HepG2 (cell line): ENCODE measurements around the gene PRKAR2A. TPM values are rescaled to one million over a fixed set of nuclear protein-coding genes. Genes with fewer than 3 reads are reported as not detected.

ENCODE experiments used
- CHCHD3 ChIP-seq: sonication (generic); formaldehyde crosslinking; IDR thresholded peaks from 2 replicates; pipeline ENCODE4 v1.8.0; 2022; ENCODE audit warnings: mild to moderate bottlenecking, missing genetic modification reagents, moderate library complexity
- CREBL2 ChIP-seq: sonication (generic); formaldehyde crosslinking; IDR thresholded peaks from 2 replicates; pipeline ENCODE4 v1.8.1; 2023; ENCODE audit warnings: missing genetic modification reagents, mild to moderate bottlenecking, borderline replicate concordance
- E2F1 ChIP-seq: sonication (generic); formaldehyde crosslinking; IDR thresholded peaks from 2 replicates; pipeline ENCODE4 v1.5.0; 2020; ENCODE audit warnings: missing genetic modification reagents
- ELK4 ChIP-seq: sonication (generic); formaldehyde crosslinking; IDR thresholded peaks from 2 replicates; pipeline ENCODE4 v1.9.0; 2021; ENCODE audit warnings: missing genetic modification reagents, borderline replicate concordance
- ETS1 ChIP-seq: sonication (generic); formaldehyde crosslinking; IDR thresholded peaks from 2 replicates; pipeline ENCODE4 v1.4.0; 2020; ENCODE audit warnings: missing genetic modification reagents
- HOXD1 ChIP-seq: sonication (generic); formaldehyde crosslinking; IDR thresholded peaks from 2 replicates; pipeline ENCODE4 v1.5.0; 2020; ENCODE audit warnings: missing genetic modification reagents
- JARID2 ChIP-seq: sonication (generic); formaldehyde crosslinking; IDR thresholded peaks from 2 replicates; pipeline ENCODE4 v1.8.1; 2023; ENCODE audit warnings: missing genetic modification reagents, inconsistent platforms; ENCODE audit not compliant: insufficient replicate concordance
- MEIS2 ChIP-seq: sonication (generic); formaldehyde crosslinking; IDR thresholded peaks from 2 replicates; pipeline ENCODE4 v1.9.0; 2021; ENCODE audit warnings: mild to moderate bottlenecking, missing genetic modification reagents
- MIXL1 ChIP-seq: IDR thresholded peaks from 2 replicates; pipeline ENCODE4 v1.6.1; 2016
- MTF2 ChIP-seq: sonication (generic); formaldehyde crosslinking; IDR thresholded peaks from 2 replicates; pipeline ENCODE4 v1.5.0; 2020; ENCODE audit warnings: missing genetic modification reagents, borderline replicate concordance
- PHF5A ChIP-seq: IDR thresholded peaks from one replicate; pipeline ENCODE4 v1.6.1; 2018; ENCODE audit warnings: low read depth, missing genetic modification reagents; ENCODE audit not compliant: unreplicated experiment
- SP140L ChIP-seq: sonication (generic); formaldehyde crosslinking; IDR thresholded peaks from 2 replicates; pipeline ENCODE4 v1.4.0; 2020; ENCODE audit warnings: missing genetic modification reagents, borderline replicate concordance
- TBX3 ChIP-seq: fragments of 450-650 bp; IDR thresholded peaks from 2 replicates; pipeline ENCODE4 v1.6.1; 2017; ENCODE audit warnings: antibody characterized with exemption, mild to moderate bottlenecking, inconsistent platforms, borderline replicate concordance
- ZBTB4 ChIP-seq: sonication (generic); formaldehyde crosslinking; IDR thresholded peaks from 2 replicates; pipeline ENCODE4 v1.4.0; 2020; ENCODE audit warnings: missing genetic modification reagents, mild to moderate bottlenecking, borderline replicate concordance
- ZGPAT ChIP-seq: IDR thresholded peaks from 2 replicates; pipeline ENCODE4 v1.6.1; 2016; ENCODE audit warnings: mild to moderate bottlenecking
- ZKSCAN5 ChIP-seq: sonication (generic); formaldehyde crosslinking; IDR thresholded peaks from 2 replicates; pipeline ENCODE4 v1.5.1; 2020; ENCODE audit warnings: mild to moderate bottlenecking, missing genetic modification reagents
- ZMAT3 ChIP-seq: sonication (generic); formaldehyde crosslinking; conservative IDR thresholded peaks from 2 replicates; pipeline ENCODE4 v1.7.0; 2021; ENCODE audit warnings: missing genetic modification reagents
- ZNF260 ChIP-seq: sonication (generic); formaldehyde crosslinking; IDR thresholded peaks from 2 replicates; pipeline ENCODE4 v1.4.0; 2020; ENCODE audit warnings: missing genetic modification reagents, low read depth, mild to moderate bottlenecking, borderline replicate concordance
- ZNF264 ChIP-seq: sonication (generic); formaldehyde crosslinking; IDR thresholded peaks from 2 replicates; pipeline ENCODE4 v1.4.0; 2020; ENCODE audit warnings: missing genetic modification reagents
- ZNF430 ChIP-seq: sonication (generic); formaldehyde crosslinking; IDR thresholded peaks from 2 replicates; pipeline ENCODE4 v1.9.0; 2021; ENCODE audit warnings: mild to moderate bottlenecking, missing genetic modification reagents
- ZNF552 ChIP-seq: sonication (generic); formaldehyde crosslinking; IDR thresholded peaks from 2 replicates; pipeline ENCODE4 v1.9.0; 2022; ENCODE audit warnings: missing genetic modification reagents, mild to moderate bottlenecking, borderline replicate concordance
- polyA plus RNA-seq, 8 experiments: library from polyadenylated mRNA; depleted of rRNA in 3 of 8; stranded (reverse) in 7 of 8; unstranded in 1 of 8; fragments of >200 nt; fragmentation: Illumina TruSeq in 4 of 8; extraction: Trizol in 4 of 8; gene quantifications; 2 replicates each; pipeline versions ENCODE4 v1.2.1 to v1.2.3, GENCODE V29; 2011 to 2016; ENCODE audit warnings: low read depth in 4 of 8, missing spikeins in 1 of 8, mixed read lengths in 1 of 8; ENCODE audit not compliant: insufficient read depth in 1 of 8
- total RNA-seq, 5 experiments: library from RNA; depleted of rRNA; stranded (reverse); fragments of >200 nt; fragmentation: Illumina TruSeq; extraction: Trizol; gene quantifications; 2 replicates each; pipeline ENCODE4 v1.2.3, GENCODE V29; 2016; ENCODE audit warnings: low read depth in 1 of 5

Gene PRKAR2A
- total and polyA plus RNA-seq, 2 of the 13 experiments (the other 11 are each of a cell fraction or from before 2014, with no cell fraction given), result 11.8 to 29.2 TPM

- TF ChIP-seq TBX3 (0 out of 2 replicates have a peak, but pooled peaks have one; percentile 23), CREBL2 (no peak), CHCHD3 (CRISPR knock-in tag) (no peak), E2F1 (no peak), ZBTB4 (CRISPR knock-in tag) (peak; percentile 19; the same call in 1 of the 2 replicates), MTF2 (CRISPR knock-in tag) (no peak), ZMAT3 (CRISPR knock-in tag) (no peak), ZNF260 (CRISPR knock-in tag) (no peak), ZNF430 (CRISPR knock-in tag) (peak; percentile 63; the same call in 1 of the 2 replicates), ZNF264 (CRISPR knock-in tag) (no peak), ZGPAT (CRISPR knock-in tag) (peak; percentile 49; the same call in 1 of the 2 replicates), PHF5A (CRISPR knock-in tag) (no peak), HOXD1 (CRISPR knock-in tag) (no peak; the same call in 1 of the 2 replicates), ZKSCAN5 (CRISPR knock-in tag) (no peak), JARID2 (CRISPR knock-in tag) (no peak), ELK4 (CRISPR knock-in tag) (no peak), MIXL1 (0 out of 2 replicates have a peak, but pooled peaks have one; percentile 28), ZNF552 (CRISPR knock-in tag) (no peak), SP140L (0 out of 2 replicates have a peak, but pooled peaks have one; percentile 21), MEIS2 (CRISPR knock-in tag) (peak; percentile 22; the same call in 1 of the 2 replicates), ETS1 (no peak)
Observed at GRCh38 chr3:48716982-48717746, 130.5 kb downstream of the PRKAR2A start, which contains the start of gene IP6K2 (continued).
